ENCODE results near the gene HS3ST4. TPM values are rescaled to one million over a fixed set of nuclear protein-coding genes. Genes with fewer than 3 reads are reported as not detected.

Gene HS3ST4
- total and polyA plus RNA-seq, 11 donors: not detected

- no peak for ATAC-seq
- H3K36me3 ChIP-seq: no peaks in the 10 kb centered on the region
- H3K4me3 ChIP-seq: no peak overlapping the region
- no peaks in the 10 kb centered on the region for H3K4me1 ChIP-seq
- intact Hi-C loops (cut with DNase I): no loop called here
- WGBS, 4 donors: 49 to 67% (median 55%) methylated on average over 8 of the region's 8 CpGs
- H3K9me3 ChIP-seq: no peaks in the 10 kb centered on the region
- no peak for DNase-seq
- H3K27me3 ChIP-seq: peaks cover 0 to 8% (median 0%) of the 10 kb centered on the region in 9 donors
- TF ChIP-seq CTCF (IDR thresholded peaks at IDR 0.05) (no peak), POLR2A (IDR thresholded peaks at IDR 0.05) (no peak)
- H3K27ac ChIP-seq: no peak overlapping the region
Measured at GRCh38 chr16:25925421-25925820, 233.7 kb downstream of the HS3ST4 start.

- no peak for ATAC-seq
- DNase-seq: no peak
- TF ChIP-seq CTCF (IDR thresholded peaks at IDR 0.05): no peak
- no peak for TF ChIP-seq POLR2A (IDR thresholded peaks at IDR 0.05)
- H3K4me1 ChIP-seq: no peaks in the 10 kb centered on the region
- no peak overlapping the region for H3K27ac ChIP-seq
- intact Hi-C loops (cut with DNase I): no loop called here
- no peaks in the 10 kb centered on the region for H3K36me3 ChIP-seq
- H3K4me3 ChIP-seq: no peak overlapping the region
- H3K9me3 ChIP-seq: no peaks in the 10 kb centered on the region
- 79 to 84% (median 82%) methylated on average over 4 of the region's 4 CpGs for whole genome bisulfite sequencing, 4 donors
- H3K27me3 ChIP-seq: peaks cover 0 to 3% (median 0%) of the 10 kb centered on the region in 9 donors
Measured at GRCh38 chr16:25931473-25932035, 239.8 kb downstream of the HS3ST4 start.

DNA sequence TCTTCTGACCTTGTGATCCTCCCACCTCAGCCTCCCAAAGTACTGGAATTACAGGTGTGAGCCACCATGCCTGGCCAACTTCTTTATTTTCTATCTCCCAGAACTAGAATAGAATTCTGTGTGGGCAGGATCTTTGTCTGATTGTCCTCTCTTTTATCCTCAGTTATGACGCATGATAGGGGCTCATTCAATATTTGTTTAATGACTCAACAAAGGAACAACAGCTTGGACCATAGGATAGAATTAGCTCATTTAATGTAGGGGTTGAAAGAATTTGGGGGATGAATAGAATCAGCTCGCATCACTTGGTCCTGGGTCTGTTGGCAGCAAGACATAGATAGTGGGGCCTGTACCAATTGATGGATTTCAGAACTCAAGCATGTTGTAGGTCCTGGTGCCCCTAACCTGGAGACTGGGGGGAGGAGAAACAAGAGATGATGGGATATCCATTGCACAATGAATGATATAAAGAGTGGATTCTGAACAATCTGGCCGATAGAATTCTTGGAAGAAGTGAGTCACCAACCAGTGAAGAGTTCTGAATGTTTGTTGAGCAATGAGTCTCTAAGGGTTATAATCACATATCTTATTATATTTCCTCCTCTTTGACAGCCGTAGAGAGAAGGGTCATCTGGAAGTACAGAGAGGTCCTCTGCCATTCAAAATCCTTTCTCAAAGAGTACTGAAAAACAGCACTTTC lies 250.2 kb downstream of the HS3ST4 start:
- ATAC-seq (no peak), DNase-seq (no peak)
- Histone ChIP-seq H3K9me3 (peaks cover 0 to 19% (median 2%) of the 10 kb centered on the region in 12 donors), H3K27me3 (no peaks in the 10 kb centered on the region), H3K4me1 (no peaks in the 10 kb centered on the region), H3K36me3 (no peaks in the 10 kb centered on the region), H3K4me3 (no peak overlapping the region), H3K27ac (no peak overlapping the region)
- intact Hi-C loops (cut with DNase I): no loop called here
- WGBS, 4 donors: 61 to 74% (median 67%) methylated on average over 4 of the region's 4 CpGs
- TF ChIP-seq POLR2A (IDR thresholded peaks at IDR 0.05): no peak
- no peak for TF ChIP-seq CTCF (IDR thresholded peaks at IDR 0.05)

DNA sequence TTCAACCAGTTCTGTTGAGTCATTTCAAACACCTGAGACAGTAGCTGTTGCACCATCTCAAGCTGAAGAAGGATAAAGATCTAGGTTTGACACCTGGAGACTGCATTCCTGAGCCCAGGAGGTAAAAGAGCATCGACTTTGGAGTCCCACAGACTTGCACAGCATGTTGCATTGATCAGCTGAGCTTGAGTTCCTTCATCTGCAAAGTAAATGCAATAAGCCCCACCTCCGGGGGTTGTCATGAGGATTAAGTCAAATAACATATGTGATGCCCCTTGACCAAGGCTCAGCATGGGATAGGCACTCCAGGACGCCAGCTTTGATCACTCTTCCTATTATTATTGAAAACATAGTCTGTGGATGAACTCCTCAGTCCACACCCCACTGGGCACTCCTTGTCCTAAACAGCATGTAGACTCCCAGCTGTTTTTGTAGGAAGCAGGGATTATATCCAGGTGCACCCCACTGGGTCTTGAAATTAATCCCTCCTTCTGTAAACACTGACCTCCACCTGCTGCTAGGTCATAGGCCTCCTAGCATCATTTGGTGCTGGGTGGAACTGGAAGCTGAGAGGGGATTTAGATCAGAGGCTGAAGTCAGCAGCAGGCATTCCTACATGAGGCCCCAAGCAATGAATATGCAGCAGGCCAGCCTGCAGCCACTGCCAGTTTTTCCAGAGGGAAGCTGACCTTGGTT lies 259.0 kb downstream of the HS3ST4 start:
- intact Hi-C loops (cut with DNase I): no loop called here
- no peak for TF ChIP-seq POLR2A (IDR thresholded peaks at IDR 0.05)
- no peak for TF ChIP-seq CTCF (IDR thresholded peaks at IDR 0.05)
- Histone ChIP-seq H3K27me3 (no peaks in the 10 kb centered on the region), H3K4me1 (no peaks in the 10 kb centered on the region), H3K27ac (no peak overlapping the region), H3K9me3 (peaks cover 0 to 8% (median 0%) of the 10 kb centered on the region in 12 donors), H3K36me3 (no peaks in the 10 kb centered on the region), H3K4me3 (no peak overlapping the region)
- ATAC-seq (no peak), DNase-seq (no peak)
- WGBS, 4 donors: 4 to 11% (median 7%) methylated on average over 3 of the region's 3 CpGs
